K562 (cell line): ENCODE results near the gene ACAP3. TPM values are rescaled to one million over a fixed set of nuclear protein-coding genes. Genes with fewer than 3 reads are reported as not detected.

Experiments
- ARID4B ChIP-seq: sonication (generic); formaldehyde crosslinking; IDR thresholded peaks from 2 replicates; pipeline ENCODE4 v1.8.0; 2022; ENCODE audit warnings: mild to moderate bottlenecking, missing genetic modification reagents
- ARNT ChIP-seq, 2 experiments: fragments of 450-650 bp; IDR thresholded peaks; 2 replicates each; pipeline ENCODE4 v1.6.1; 2016; ENCODE audit warnings: mild to moderate bottlenecking in 1 of 2
- ERF ChIP-seq: fragments of 450-650 bp; formaldehyde crosslinking; IDR thresholded peaks from 2 replicates; pipeline ENCODE4 v1.4.0; 2020; ENCODE audit warnings: mild to moderate bottlenecking, mixed read lengths
- FIP1L1 ChIP-seq: fragments of 200-400 bp; formaldehyde crosslinking; IDR thresholded peaks from 2 replicates; pipeline ENCODE4 v1.6.1; 2018; ENCODE audit warnings: mild to moderate bottlenecking, low read depth, low read length; ENCODE audit not compliant: poor library complexity, severe bottlenecking
- FOXJ2 ChIP-seq: fragments of 200-800 bp; sonication (Bioruptor generic); IDR thresholded peaks from 2 replicates; pipeline ENCODE4 v1.6.1; 2016; ENCODE audit warnings: missing genetic modification characterization, missing compliant biosample characterization
- KAT7 ChIP-seq: sonication (generic); formaldehyde crosslinking; IDR thresholded peaks from 2 replicates; pipeline ENCODE4 v1.8.0; 2022; ENCODE audit warnings: missing genetic modification reagents, mild to moderate bottlenecking, borderline replicate concordance
- KDM5B ChIP-seq: fragments of 200-600 bp; sonication (generic); IDR thresholded peaks from 2 replicates; pipeline ENCODE4 v1.6.1; 2012; ENCODE audit warnings: low read depth, mild to moderate bottlenecking, moderate library complexity, low read length, control low read depth, inconsistent platforms; ENCODE audit not compliant: insufficient replicate concordance
- MNT ChIP-seq, 2 experiments: fragments of 450-650 bp; conservative IDR thresholded peaks; 2 replicates each; pipeline ENCODE4 v1.6.1; 2017; ENCODE audit warnings: mild to moderate bottlenecking in 2 of 2, moderate library complexity in 2 of 2
- MTA1 ChIP-seq: fragments of 450-650 bp; IDR thresholded peaks from 2 replicates; pipeline ENCODE4 v1.6.1; 2017; ENCODE audit warnings: borderline replicate concordance
- NKRF ChIP-seq: fragments of 450-650 bp; IDR thresholded peaks from 2 replicates; pipeline ENCODE4 v1.6.1; 2016; ENCODE audit warnings: borderline replicate concordance
- PHF20 ChIP-seq: fragments of 450-650 bp; IDR thresholded peaks from 2 replicates; pipeline ENCODE4 v1.6.1; 2018; ENCODE audit not compliant: partially characterized antibody
- POLR2A ChIP-seq: fragments of 450-650 bp; conservative IDR thresholded peaks from 2 replicates; pipeline ENCODE4 v1.6.1; 2016
- RBBP5 ChIP-seq: fragments of 200-600 bp; sonication (generic); IDR thresholded peaks from 2 replicates; pipeline ENCODE4 v1.6.1; 2012; ENCODE audit warnings: borderline replicate concordance, mild to moderate bottlenecking, low read length, control low read depth, inconsistent platforms; ENCODE audit not compliant: insufficient read depth, poor library complexity, severe bottlenecking
- RBFOX2 ChIP-seq: fragments of 200-400 bp; formaldehyde crosslinking; IDR thresholded peaks from 2 replicates; pipeline ENCODE4 v1.6.1; 2017; ENCODE audit warnings: low read depth, mild to moderate bottlenecking, low read length, moderate library complexity
- RBM25 ChIP-seq: fragments of 200-400 bp; formaldehyde crosslinking; IDR thresholded peaks from 2 replicates; pipeline ENCODE4 v1.6.1; 2018; ENCODE audit warnings: low read length, low read depth, moderate library complexity; ENCODE audit not compliant: severe bottlenecking
- ZNF282 ChIP-seq: sonication (generic); formaldehyde crosslinking; IDR thresholded peaks from 2 replicates; pipeline ENCODE4 v1.8.1; 2023; ENCODE audit warnings: missing genetic modification reagents
- ZNF696 ChIP-seq: fragments of 250-450 bp; sonication (Bioruptor Pico); conservative IDR thresholded peaks from 2 replicates; pipeline ENCODE4 v1.4.0; 2020; ENCODE audit warnings: mild to moderate bottlenecking, moderate library complexity
- polyA plus RNA-seq, 8 experiments: library from polyadenylated mRNA; depleted of rRNA in 4 of 8; stranded (reverse) in 5 of 8; unstranded in 3 of 8; fragments of >200 nt; fragmentation: Nextera tagmentation in 2 of 8; fragmentation: Illumina TruSeq in 1 of 8; extraction: Ambion mirVana in 2 of 8; extraction: Trizol in 1 of 8; gene quantifications; 2 replicates each; pipeline versions ENCODE4 v1.2.1 to v1.2.3, GENCODE V29; 2011 to 2014; ENCODE audit warnings: inconsistent platforms in 1 of 8, missing spikeins in 1 of 8
- total RNA-seq, 7 experiments: library from RNA; depleted of rRNA in 6 of 7; stranded (reverse); fragments of >200 nt in 6 of 7; fragmentation: Illumina TruSeq in 2 of 7; extraction: Trizol in 2 of 7; gene quantifications; 2 replicates each; pipeline versions ENCODE4 v1.2.1 to v1.2.3, GENCODE V29; 2011 to 2021; ENCODE audit warnings: low replicate concordance in 1 of 7

The ACAP3 gene
- total and polyA plus RNA-seq, 9 of the 15 experiments (the other 6 are each of a cell fraction or from before 2014, with no cell fraction given) = 0.01 to 49.0 (median 12.0) TPM

- TF ChIP-seq KAT7 (peak; percentile 58; the same call in 1 of the 2 replicates), KDM5B (peak; percentile 68), MNT (conservative IDR thresholded peaks at IDR 0.05) (peak in 1 of 2 experiments; percentile 78; a peak in 3 of 4 replicates), ZNF282 (0 out of 2 replicates have a peak, but pooled peaks have one; percentile 76), RBM25 (no peak), RBBP5 (peak; percentile 81), FOXJ2 (tag) (no peak), POLR2A (peak; percentile 89), RBFOX2 (peak; percentile 82), MTA1 (no peak), ARID4B (CRISPR knock-in tag) (peak; percentile 71), FIP1L1 (peak; percentile 81), ERF (CRISPR knock-in tag) (0 out of 2 replicates have a peak, but pooled peaks have one; percentile 39), PHF20 (peak; percentile 79), ZNF696 (CRISPR knock-in tag) (no peak), NKRF (peak; percentile 42; the same call in 1 of the 2 replicates), ARNT (IDR thresholded peaks at IDR 0.05) (no peak)
These were observed 17.0 kb upstream of the ACAP3 start, which contains the start of the genes CPTP and INTS11 (continued) for GRCh38 chr1:1324524-1325287.
